Measurements from ENCODE around the gene TMSB15C.

The TMSB15C gene

DNA sequence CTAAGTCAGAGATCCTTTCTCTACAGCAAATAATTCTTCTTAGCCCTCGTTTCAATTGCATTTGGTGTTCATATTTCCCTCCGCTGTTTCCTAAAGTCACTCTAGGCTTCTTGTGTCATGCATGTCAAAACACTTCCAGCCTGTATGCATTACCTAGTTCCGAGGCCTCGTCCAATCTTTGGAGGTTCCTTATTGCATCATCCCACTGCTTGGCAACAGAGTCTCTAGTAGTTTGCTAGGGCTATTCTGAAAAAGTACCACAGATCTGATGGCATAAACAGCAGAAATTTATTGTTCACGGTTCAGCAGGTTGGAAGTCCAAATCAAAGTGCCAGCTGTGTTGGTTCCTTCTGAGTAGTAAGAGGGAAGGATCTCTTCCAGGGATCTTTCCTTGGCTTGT is 30.4 kb downstream of the TMSB15C start:
- no peak for FAIRE-seq

DNA sequence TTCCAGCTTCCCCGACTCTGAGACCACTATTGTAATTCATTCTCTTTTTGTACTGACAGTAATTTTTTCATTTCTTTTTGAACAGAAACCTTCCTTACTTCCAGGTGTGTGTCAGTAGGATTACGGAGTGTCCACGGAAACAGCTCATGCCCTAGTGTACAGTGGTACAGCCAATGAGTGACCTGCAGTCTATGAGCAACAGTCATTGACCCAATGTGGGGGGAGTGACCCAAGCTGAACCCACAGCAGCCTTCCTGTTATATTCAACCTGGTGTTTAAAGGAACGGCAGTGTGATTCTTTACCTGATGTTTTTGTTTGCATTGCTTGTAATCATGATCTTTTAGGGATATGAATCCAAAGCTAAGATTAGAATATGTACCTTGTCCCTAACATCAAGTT is 35.0 kb downstream of the TMSB15C start:
- no peak for FAIRE-seq

DNA sequence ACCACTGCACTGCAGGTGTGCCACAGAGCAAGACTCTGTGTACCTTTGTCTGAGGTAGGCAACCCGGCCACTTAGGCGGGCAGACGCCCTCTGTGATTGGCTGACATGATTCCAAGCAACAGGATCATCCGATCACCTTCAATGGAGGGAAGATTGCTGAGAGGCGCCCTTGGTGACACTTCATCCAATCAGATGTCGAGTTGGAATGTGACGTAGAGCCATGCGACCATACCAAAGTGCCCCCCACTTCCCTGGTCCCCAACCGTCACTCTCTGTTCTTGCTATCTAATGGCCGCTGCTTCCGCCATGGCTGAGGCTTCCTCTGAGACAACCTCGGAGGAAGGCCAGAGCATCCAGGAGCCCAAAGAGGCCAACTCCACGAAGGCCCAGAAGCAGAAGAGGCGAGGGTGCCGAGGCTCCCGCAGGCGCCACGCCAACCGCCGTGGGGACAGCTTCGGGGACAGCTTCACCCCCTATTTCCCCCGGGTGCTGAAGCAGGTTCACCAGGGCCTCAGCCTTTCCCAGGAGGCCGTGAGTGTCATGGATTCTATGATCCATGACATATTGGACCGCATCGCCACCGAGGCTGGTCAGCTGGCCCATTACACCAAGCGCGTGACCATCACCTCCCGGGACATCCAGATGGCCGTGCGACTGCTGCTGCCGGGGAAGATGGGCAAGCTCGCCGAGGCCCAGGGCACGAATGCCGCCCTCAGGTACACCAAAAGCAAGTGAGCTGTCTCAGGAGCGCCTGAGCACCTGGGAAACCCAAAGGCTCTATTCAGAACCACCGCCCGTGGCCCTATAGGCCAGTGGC is 36.1 kb downstream of the TMSB15C start, which contains the start of gene H2BW2:
Gene H2BW2 (plus strand): TSS at position 268 of the 817 bp plus-strand sequence. CDS start 39 bp downstream, at position 307.
- no peak for FAIRE-seq
